NT2/D1 (cell line): ENCODE results near the gene CDH18.

Source experiments
- SUZ12 ChIP-seq: IDR thresholded peaks from 2 replicates; pipeline ENCODE4 v1.6.1; 2011; ENCODE audit not compliant: insufficient read length, insufficient read depth; ENCODE audit errors: extremely low read depth
- YY1 ChIP-seq: IDR thresholded peaks from 2 replicates; pipeline ENCODE4 v1.6.1; 2011; ENCODE audit not compliant: insufficient read length, insufficient read depth
- ZNF274 ChIP-seq: IDR thresholded peaks from 2 replicates; pipeline ENCODE4 v1.6.1; 2011; ENCODE audit warnings: mild to moderate bottlenecking, low read depth, low read length

GRCh38 chr5:20033881-20034280 lies 45.9 kb upstream of the CDH18 start:
- TF ChIP-seq YY1, result no peak
- TF ChIP-seq ZNF274, result no peak
- no peak for TF ChIP-seq SUZ12
